Hypothalamus (tissue), 51 donors: ENCODE data around the gene FNTB.

Experiments
- DNase-seq, 51 donors: peaks; one replicate each; lab custom pipeline; 2025; lab: John Stamatoyannopoulos, UW

Gene FNTB

GRCh38 chr14:64973826-64974225 lies 12.9 kb upstream of the FNTB start:
- no peak for DNase-seq

- DNase-seq = no peak
These were observed 12.1 kb upstream of the FNTB start for GRCh38 chr14:64974563-64974962.

- no peak for DNase-seq
These were observed 7.2 kb upstream of the FNTB start for GRCh38 chr14:64979336-64980074.

GRCh38 chr14:64983439-64984310 lies 3.0 kb upstream of the FNTB start:
- DNase-seq = peak in 5 of 51 donors; percentile 14 to 38 (median 22)

- no peak for DNase-seq
These were observed 708 bp downstream of the FNTB start for GRCh38 chr14:64987438-64987767.

GRCh38 chr14:64990296-64990695 lies 3.6 kb downstream of the FNTB start:
- DNase-seq = no peak

- DNase-seq = no peak
These were observed 4.2 kb downstream of the FNTB start for GRCh38 chr14:64990939-64991338.

GRCh38 chr14:64992328-64992885 lies 5.7 kb downstream of the FNTB start:
- DNase-seq = no peak

GRCh38 chr14:64993266-64993930 lies 6.7 kb downstream of the FNTB start:
- DNase-seq = no peak

GRCh38 chr14:64994540-64994939 lies 7.8 kb downstream of the FNTB start:
- DNase-seq = no peak

GRCh38 chr14:64995291-64995690 lies 8.6 kb downstream of the FNTB start:
- no peak for DNase-seq

- peak in 9 of 51 donors; percentile 4 to 45 (median 12) for DNase-seq
These were observed 10.6 kb downstream of the FNTB start for GRCh38 chr14:64997108-64997794.

- DNase-seq = no peak
These were observed 11.8 kb downstream of the FNTB start for GRCh38 chr14:64998455-64998931.

GRCh38 chr14:65000898-65001591 lies 14.3 kb downstream of the FNTB start:
- no peak for DNase-seq

- DNase-seq = no peak
These were observed 15.0 kb downstream of the FNTB start for GRCh38 chr14:65001723-65002122.

- no peak for DNase-seq
These were observed 16.0 kb downstream of the FNTB start for GRCh38 chr14:65002586-65003210.

- no peak for DNase-seq
These were observed 16.7 kb downstream of the FNTB start for GRCh38 chr14:65003394-65003793.

GRCh38 chr14:65006261-65006721 lies 19.6 kb downstream of the FNTB start:
- peak in 1 of 51 donors; percentile 13 for DNase-seq

GRCh38 chr14:65007202-65007601 lies 20.5 kb downstream of the FNTB start:
- DNase-seq = no peak
